Measurements from ENCODE around the gene MAP3K6.

- TF ChIP-seq, protein P1, sequence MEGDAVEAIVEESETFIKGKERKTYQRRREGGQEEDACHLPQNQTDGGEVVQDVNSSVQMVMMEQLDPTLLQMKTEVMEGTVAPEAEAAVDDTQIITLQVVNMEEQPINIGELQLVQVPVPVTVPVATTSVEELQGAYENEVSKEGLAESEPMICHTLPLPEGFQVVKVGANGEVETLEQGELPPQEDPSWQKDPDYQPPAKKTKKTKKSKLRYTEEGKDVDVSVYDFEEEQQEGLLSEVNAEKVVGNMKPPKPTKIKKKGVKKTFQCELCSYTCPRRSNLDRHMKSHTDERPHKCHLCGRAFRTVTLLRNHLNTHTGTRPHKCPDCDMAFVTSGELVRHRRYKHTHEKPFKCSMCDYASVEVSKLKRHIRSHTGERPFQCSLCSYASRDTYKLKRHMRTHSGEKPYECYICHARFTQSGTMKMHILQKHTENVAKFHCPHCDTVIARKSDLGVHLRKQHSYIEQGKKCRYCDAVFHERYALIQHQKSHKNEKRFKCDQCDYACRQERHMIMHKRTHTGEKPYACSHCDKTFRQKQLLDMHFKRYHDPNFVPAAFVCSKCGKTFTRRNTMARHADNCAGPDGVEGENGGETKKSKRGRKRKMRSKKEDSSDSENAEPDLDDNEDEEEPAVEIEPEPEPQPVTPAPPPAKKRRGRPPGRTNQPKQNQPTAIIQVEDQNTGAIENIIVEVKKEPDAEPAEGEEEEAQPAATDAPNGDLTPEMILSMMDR (IDR thresholded peaks at IDR 0.05): no peak
- TF ChIP-seq POLR2A (IDR thresholded peaks at IDR 0.05): no peak
Measured at GRCh38 chr1:27367160-27367650, 444 bp upstream of the MAP3K6 start.

Data from lower leg skin (tissue), 3 donors.